Ovary (tissue), 9 donors: Measurements from ENCODE around the gene HHAT. TPM values are rescaled to one million over a fixed set of nuclear protein-coding genes. Genes with fewer than 3 reads are reported as not detected.

Source experiments
- DNase-seq, 5 donors: peaks; one replicate each; pipeline ENCODE4 v3.0.0-alpha.2; 2019 to 2020
- H3K27ac ChIP-seq, 2 donors: fragments of 200-600 bp; one replicate each; pipeline versions ENCODE4 v1.5.1 to v1.8.0; 2019 to 2022
- H3K27me3 ChIP-seq: fragments of 200-600 bp; one replicate; pipeline ENCODE4 v1.8.0; 2022
- H3K36me3 ChIP-seq: fragments of 200-600 bp; sonication (generic); one replicate; pipeline ENCODE4 v1.5.1; 2019
- H3K4me1 ChIP-seq: one replicate; pipeline ENCODE4 v1.8.1; 2013; ENCODE audit warnings: mild to moderate bottlenecking, moderate library complexity; ENCODE audit not compliant: insufficient read depth
- H3K4me3 ChIP-seq: fragments of 200-600 bp; sonication (generic); one replicate; pipeline ENCODE4 v1.5.1; 2017
- H3K9me3 ChIP-seq, 2 donors: fragments of 200-600 bp in 1 of 2; sonication (generic) in 1 of 2; one replicate each; pipeline versions ENCODE4 v1.5.1 to v1.8.1; 2013 to 2019; ENCODE audit warnings: mild to moderate bottlenecking in 1 of 2, moderate library complexity in 1 of 2
- CTCF ChIP-seq, 3 donors: fragments of 450-650 bp in 2 of 3; fragments of 200-600 bp in 1 of 3; IDR thresholded peaks; one replicate each; pipeline versions ENCODE4 v1.5.1 to v1.8.0; 2016 to 2022; ENCODE audit warnings: antibody characterized with exemption in 3 of 3, mild to moderate bottlenecking in 1 of 3
- EP300 ChIP-seq: sonication (generic); formaldehyde crosslinking; IDR thresholded peaks from one replicate; pipeline ENCODE4 v1.6.1; 2017; ENCODE audit warnings: antibody characterized with exemption
- POLR2A ChIP-seq: fragments of 450-650 bp; IDR thresholded peaks from one replicate; pipeline ENCODE4 v1.6.1; 2017; ENCODE audit warnings: antibody characterized with exemption, mild to moderate bottlenecking, moderate library complexity
- WGBS, 3 donors: extraction: QIAGEN DNeasy Blood & Tissue Kit in 1 of 3; methylation state at CpG; one replicate each; pipeline versions ENCODE4 v1.1.5 to v1.1.7; 2013 to 2017; 5-methylcytosine and 5-hydroxymethylcytosine counted together
- intact Hi-C, 4 donors: fragments of 100-400 bp; cut with DNase I; formaldehyde crosslinking; loops; one replicate each; pipeline versions ENCODE4 v1.11.0 to v1.15.1; 2022 to 2023
- polyA plus RNA-seq, 2 donors: library from polyadenylated mRNA; stranded (reverse); fragments of 200-250 nt in 1 of 2; fragments of 350-450 nt in 1 of 2; fragmentation: Illumina TruSeq in 1 of 2; extraction: RNeasy Lipid Tissue Mini Kit (QIAGEN cat#74804) in 1 of 2; gene quantifications; one replicate each; pipeline ENCODE4 v1.2.3, GENCODE V29; 2013 to 2014
- total RNA-seq, 7 donors: library from RNA; depleted of rRNA in 2 of 7; stranded (reverse); fragments of >200 nt in 2 of 7; fragmentation: NEBNext Ultra II Directional in 3 of 7; extraction: Animal tissue kit (Norgen Biotek cat#: 25700) in 3 of 7; gene quantifications; one replicate each; pipeline versions ENCODE4 v1.1.0 to v1.2.4, GENCODE V29; 2016 to 2023
- donor health status: DM: no; HTN: no; CAD: no; lungs with moderate emphysema.
- donor health status: DM: no; HTN: no; CAD: no.
- donor health status: Bipolar disorder and iron deficiency.
- donor health status: DM: yes; HTN: yes; CAD: no.
- donor health status: DM: no; HTN: no; CAD: no.
- donor health status: DM: yes; HTN: yes; CAD: no.

The HHAT gene
- total and polyA plus RNA-seq, 9 donors: 2.1 to 10.5 (median 4.1) TPM

- WGBS, 3 donors: 76 to 95% (median 84%) methylated on average over 6 of the region's 6 CpGs
Measured at GRCh38 chr1:210633636-210634035, 304.9 kb downstream of the HHAT start.

GRCh38 chr1:210635108-210635507 lies 306.4 kb downstream of the HHAT start:
- no peak overlapping the region for H3K27ac ChIP-seq
- intact Hi-C loops: no loop called here
- no peak overlapping the region for H3K4me3 ChIP-seq
- H3K9me3 ChIP-seq: no peaks in the 10 kb centered on the region
- no peaks in the 10 kb centered on the region for H3K4me1 ChIP-seq
- H3K27me3 ChIP-seq: no peaks in the 10 kb centered on the region
- TF ChIP-seq EP300 (no peak), CTCF (IDR thresholded peaks at IDR 0.05) (no peak), POLR2A (no peak)
- DNase-seq: no peak
- 82 to 88% (median 87%) methylated on average over 2 of the region's 2 CpGs for WGBS, 3 donors
- H3K36me3 ChIP-seq: no peaks in the 10 kb centered on the region

More at GRCh38 chr1:210633636-210634035, 304.9 kb downstream of the HHAT start:
- Histone ChIP-seq H3K4me1 (no peaks in the 10 kb centered on the region), H3K4me3 (no peak overlapping the region), H3K27ac (no peak overlapping the region), H3K27me3 (no peaks in the 10 kb centered on the region), H3K36me3 (no peaks in the 10 kb centered on the region), H3K9me3 (no peaks in the 10 kb centered on the region)
- intact Hi-C loops: no loop called here
- no peak for TF ChIP-seq CTCF (IDR thresholded peaks at IDR 0.05)
- TF ChIP-seq POLR2A: no peak
- TF ChIP-seq EP300: no peak
- DNase-seq: no peak

GRCh38 chr1:210641582-210641981 lies 312.9 kb downstream of the HHAT start:
- Histone ChIP-seq H3K9me3 (no peaks in the 10 kb centered on the region), H3K4me1 (peaks cover 2% of the 10 kb centered on the region), H3K4me3 (no peak overlapping the region), H3K27ac (no peak overlapping the region), H3K27me3 (no peaks in the 10 kb centered on the region), H3K36me3 (no peaks in the 10 kb centered on the region)
- intact Hi-C loops: no loop called here
- DNase-seq: no peak
- TF ChIP-seq EP300: no peak
- no peak for TF ChIP-seq POLR2A
- TF ChIP-seq CTCF (IDR thresholded peaks at IDR 0.05): no peak
- WGBS, 3 donors: 83 to 86% (median 84%) methylated on average over 5 of the region's 5 CpGs

GRCh38 chr1:210645582-210646257 lies 317.0 kb downstream of the HHAT start:
- Histone ChIP-seq H3K36me3 (no peaks in the 10 kb centered on the region), H3K9me3 (no peaks in the 10 kb centered on the region), H3K4me1 (peaks cover 4% of the 10 kb centered on the region), H3K27me3 (no peaks in the 10 kb centered on the region), H3K4me3 (no peak overlapping the region), H3K27ac (no peak overlapping the region)
- intact Hi-C loops: no loop called here
- WGBS, 3 donors: 55 to 63% (median 63%) methylated on average over 7 of the region's 7 CpGs
- TF ChIP-seq EP300: no peak
- no peak for TF ChIP-seq POLR2A
- no peak for TF ChIP-seq CTCF (IDR thresholded peaks at IDR 0.05)
- no peak for DNase-seq
